SK-N-SH treated with all-trans-retinoic acid at 6 μM for 48 hours (cell line): ENCODE data around the gene UBXN2A.

Source experiments
- ATAC-seq: fragments of 200-7000 bp; cut with Tn5 transposase; 3 replicates; pipeline ENCODE4 v1.9.1; 2020; ENCODE audit warnings: mild to moderate bottlenecking, moderate library complexity
- ARNTL ChIP-seq: fragments of 450-650 bp; formaldehyde crosslinking; IDR thresholded peaks from 2 replicates; pipeline ENCODE4 v1.5.0; 2020; ENCODE audit warnings: low read depth, mild to moderate bottlenecking, moderate library complexity, borderline replicate concordance
- BACH2 ChIP-seq: fragments of 250-450 bp; sonication (Bioruptor Pico); IDR thresholded peaks from 2 replicates; pipeline ENCODE4 v1.9.0; 2021; ENCODE audit warnings: mild to moderate bottlenecking, borderline replicate concordance
- CREB5 ChIP-seq: fragments of 250-450 bp; sonication (Bioruptor Pico); IDR thresholded peaks from 2 replicates; pipeline ENCODE4 v1.5.1; 2020; ENCODE audit warnings: low read depth, mild to moderate bottlenecking, moderate library complexity
- CSDC2 ChIP-seq: fragments of 250-450 bp; sonication (Bioruptor Pico); IDR thresholded peaks from 2 replicates; pipeline ENCODE4 v1.5.0; 2020; ENCODE audit warnings: mild to moderate bottlenecking, moderate library complexity
- CSRNP3 ChIP-seq: fragments of 250-450 bp; sonication (Bioruptor Pico); IDR thresholded peaks from 2 replicates; pipeline ENCODE4 v1.5.1; 2021; ENCODE audit warnings: mild to moderate bottlenecking, moderate library complexity
- ESRRG ChIP-seq: fragments of 250-450 bp; sonication (Bioruptor Pico); IDR thresholded peaks from 2 replicates; pipeline ENCODE4 v1.6.1; 2021; ENCODE audit warnings: mild to moderate bottlenecking
- GLIS3 ChIP-seq: fragments of 250-450 bp; sonication (Bioruptor Pico); IDR thresholded peaks from 2 replicates; pipeline ENCODE4 v1.5.0; 2020; ENCODE audit warnings: mild to moderate bottlenecking, moderate library complexity
- ISL1 ChIP-seq: fragments of 250-450 bp; sonication (Bioruptor Pico); IDR thresholded peaks from 2 replicates; pipeline ENCODE4 v2.1.2; 2022; ENCODE audit warnings: mild to moderate bottlenecking, moderate library complexity
- OSR1 ChIP-seq: fragments of 250-450 bp; sonication (Bioruptor Pico); IDR thresholded peaks from 2 replicates; pipeline ENCODE4 v1.8.0; 2022; ENCODE audit warnings: moderate library complexity, mild to moderate bottlenecking, inconsistent platforms
- POU6F1 ChIP-seq: fragments of 250-450 bp; sonication (Bioruptor Pico); IDR thresholded peaks from 2 replicates; pipeline ENCODE4 v1.8.0; 2021; ENCODE audit warnings: low read depth, mild to moderate bottlenecking, moderate library complexity, borderline replicate concordance
- RARB ChIP-seq: fragments of 250-450 bp; sonication (Bioruptor Pico); IDR thresholded peaks from 2 replicates; pipeline ENCODE4 v1.8.0; 2021; ENCODE audit warnings: mild to moderate bottlenecking, moderate library complexity
- SNAI2 ChIP-seq: fragments of 250-450 bp; sonication (Bioruptor Pico); IDR thresholded peaks from 2 replicates; pipeline ENCODE4 v1.5.0; 2020; ENCODE audit warnings: mild to moderate bottlenecking, moderate library complexity
- TCF4 ChIP-seq: fragments of 250-450 bp; sonication (Bioruptor Pico); IDR thresholded peaks from 2 replicates; pipeline ENCODE4 v1.8.0; 2021; ENCODE audit warnings: mild to moderate bottlenecking, moderate library complexity, borderline replicate concordance
- TSHZ2 ChIP-seq: fragments of 250-450 bp; sonication (Bioruptor Pico); IDR thresholded peaks from 2 replicates; pipeline ENCODE4 v1.5.0; 2020; ENCODE audit warnings: mild to moderate bottlenecking, moderate library complexity
- ZC3H10 ChIP-seq: fragments of 250-450 bp; sonication (Bioruptor Pico); IDR thresholded peaks from 2 replicates; pipeline ENCODE4 v1.5.1; 2021; ENCODE audit warnings: mild to moderate bottlenecking, moderate library complexity
- ZFP3 ChIP-seq: fragments of 250-450 bp; sonication (Bioruptor Pico); IDR thresholded peaks from 2 replicates; pipeline ENCODE4 v1.5.0; 2020; ENCODE audit warnings: mild to moderate bottlenecking, moderate library complexity
- ZFP30 ChIP-seq: fragments of 450-650 bp; formaldehyde crosslinking; IDR thresholded peaks from 2 replicates; pipeline ENCODE4 v1.5.0; 2022; ENCODE audit warnings: mild to moderate bottlenecking, moderate library complexity
- ZNF565 ChIP-seq: fragments of 450-650 bp; formaldehyde crosslinking; conservative IDR thresholded peaks from 2 replicates; pipeline ENCODE4 v1.5.0; 2020; ENCODE audit warnings: low read depth, mild to moderate bottlenecking, moderate library complexity
- ZNF70 ChIP-seq: fragments of 450-650 bp; formaldehyde crosslinking; IDR thresholded peaks from 2 replicates; pipeline ENCODE4 v1.5.0; 2020; ENCODE audit warnings: mild to moderate bottlenecking, moderate library complexity
- ZNF8 ChIP-seq: fragments of 450-650 bp; formaldehyde crosslinking; IDR thresholded peaks from 2 replicates; pipeline ENCODE4 v1.5.0; 2020; ENCODE audit warnings: mild to moderate bottlenecking, moderate library complexity
- TF ChIP-seq, protein P1 (sequence below): fragments of 250-450 bp; sonication (Bioruptor Pico); IDR thresholded peaks from 2 replicates; pipeline ENCODE4 v1.8.0; 2020; ENCODE audit warnings: mild to moderate bottlenecking, moderate library complexity, borderline replicate concordance

Gene UBXN2A

GRCh38 chr2:23916727-23917405, 23.4 kb upstream of the UBXN2A start:
- TF ChIP-seq BACH2 (CRISPR knock-in tag) (no peak), ZFP30 (CRISPR knock-in tag) (no peak), RARB (CRISPR knock-in tag) (no peak), TCF4 (CRISPR knock-in tag) (no peak), ISL1 (CRISPR knock-in tag) (no peak), SNAI2 (CRISPR knock-in tag) (no peak), GLIS3 (CRISPR knock-in tag) (no peak), CSRNP3 (no peak), OSR1 (CRISPR knock-in tag) (no peak), ARNTL (CRISPR knock-in tag) (no peak)
- peak; percentile 56 for ATAC-seq

GRCh38 chr2:23918837-23919489, 21.3 kb upstream of the UBXN2A start:
- TF ChIP-seq CSRNP3 (no peak), POU6F1 (no peak), ZC3H10 (CRISPR knock-in tag) (no peak)

DNA sequence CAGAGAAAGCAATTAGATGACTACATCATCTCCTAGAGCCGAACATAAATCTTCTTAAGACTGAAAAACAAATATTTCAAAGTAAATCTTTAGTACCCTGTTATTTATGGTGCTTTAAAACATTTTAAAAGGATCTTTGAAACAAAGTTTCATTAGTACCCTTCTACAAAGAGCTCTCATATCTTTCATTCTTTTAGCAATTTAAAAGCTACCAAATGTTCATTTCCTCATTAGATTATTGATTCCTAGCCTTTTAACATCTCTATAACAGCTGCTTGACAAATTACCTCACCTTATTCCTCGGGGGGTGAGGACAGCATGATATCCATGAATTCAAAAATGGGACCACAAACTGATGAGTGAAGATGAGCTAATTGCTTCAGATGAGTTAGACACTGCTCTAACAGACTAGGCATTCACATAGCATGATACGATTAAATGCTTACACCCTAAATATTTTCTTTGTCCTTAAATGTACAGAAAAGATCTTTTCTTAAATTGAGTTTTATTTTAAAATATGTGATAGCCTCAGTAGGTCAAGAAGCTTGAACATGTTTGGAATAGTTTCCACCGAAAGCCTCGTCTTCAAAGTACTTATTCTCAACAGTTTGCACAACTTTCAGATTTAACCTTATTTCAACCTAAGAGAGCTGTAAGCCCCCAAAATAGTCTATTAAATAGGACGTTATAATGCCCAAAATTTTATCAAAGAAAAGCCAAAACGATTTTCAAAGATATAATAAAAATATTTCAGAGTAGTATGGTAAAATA, 15.5 kb upstream of the UBXN2A start:
- no peak for ATAC-seq
- TF ChIP-seq OSR1 (CRISPR knock-in tag) (no peak), RARB (CRISPR knock-in tag) (no peak), CSDC2 (CRISPR knock-in tag) (no peak), POU6F1 (no peak), ISL1 (CRISPR knock-in tag) (no peak), ZFP3 (CRISPR knock-in tag) (no peak), TCF4 (CRISPR knock-in tag) (no peak), ZNF70 (CRISPR knock-in tag) (no peak), SNAI2 (CRISPR knock-in tag) (no peak), ESRRG (no peak), CREB5 (CRISPR knock-in tag) (no peak), ZNF565 (CRISPR knock-in tag) (no peak), ZNF8 (CRISPR knock-in tag) (no peak), TSHZ2 (no peak), ARNTL (CRISPR knock-in tag) (no peak), CSRNP3 (no peak), ZFP30 (CRISPR knock-in tag) (no peak)
- TF ChIP-seq, protein P1, sequence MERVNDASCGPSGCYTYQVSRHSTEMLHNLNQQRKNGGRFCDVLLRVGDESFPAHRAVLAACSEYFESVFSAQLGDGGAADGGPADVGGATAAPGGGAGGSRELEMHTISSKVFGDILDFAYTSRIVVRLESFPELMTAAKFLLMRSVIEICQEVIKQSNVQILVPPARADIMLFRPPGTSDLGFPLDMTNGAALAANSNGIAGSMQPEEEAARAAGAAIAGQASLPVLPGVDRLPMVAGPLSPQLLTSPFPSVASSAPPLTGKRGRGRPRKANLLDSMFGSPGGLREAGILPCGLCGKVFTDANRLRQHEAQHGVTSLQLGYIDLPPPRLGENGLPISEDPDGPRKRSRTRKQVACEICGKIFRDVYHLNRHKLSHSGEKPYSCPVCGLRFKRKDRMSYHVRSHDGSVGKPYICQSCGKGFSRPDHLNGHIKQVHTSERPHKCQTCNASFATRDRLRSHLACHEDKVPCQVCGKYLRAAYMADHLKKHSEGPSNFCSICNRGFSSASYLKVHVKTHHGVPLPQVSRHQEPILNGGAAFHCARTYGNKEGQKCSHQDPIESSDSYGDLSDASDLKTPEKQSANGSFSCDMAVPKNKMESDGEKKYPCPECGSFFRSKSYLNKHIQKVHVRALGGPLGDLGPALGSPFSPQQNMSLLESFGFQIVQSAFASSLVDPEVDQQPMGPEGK (CRISPR knock-in tag) = no peak
- TF ChIP-seq, all 23 proteins: peak for 0

More at GRCh38 chr2:23918837-23919489, 21.3 kb upstream of the UBXN2A start:
- ATAC-seq = no peak
